ENCODE measurements around the gene NIPBL. TPM values are rescaled to one million over a fixed set of nuclear protein-coding genes. Genes with fewer than 3 reads are reported as not detected.

Gene NIPBL
- total RNA-seq, 1 experiment from 2014 or later = 9.6 TPM

DNA sequence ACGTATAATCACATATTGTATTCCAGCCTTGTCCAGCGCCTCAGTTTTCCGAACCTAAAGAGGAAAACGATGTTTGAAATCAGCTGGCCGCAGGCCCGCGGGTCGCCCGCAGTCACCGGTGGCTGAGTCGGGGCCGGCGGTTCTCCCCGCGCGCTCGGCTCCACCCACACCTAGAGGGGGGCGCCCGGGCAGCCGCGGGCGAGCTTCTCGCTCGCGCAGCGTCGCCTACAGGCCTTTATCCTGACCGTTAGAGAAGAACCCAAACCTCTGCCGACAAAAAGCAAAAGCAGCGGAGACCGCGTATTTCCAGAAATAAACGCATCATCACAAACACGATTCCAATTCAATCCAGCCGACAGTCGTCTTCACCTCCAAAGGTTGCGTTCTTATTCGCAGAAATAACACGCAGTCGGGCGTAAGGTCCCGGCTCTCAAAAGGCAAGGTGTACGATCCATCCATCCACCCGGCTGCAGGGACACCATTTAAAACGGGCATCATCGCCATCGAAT lies 725 bp upstream of the NIPBL start:
- in situ Hi-C loops (cut with HindIII; ENCODE audit: low pct_unique_long_range_greater_than_20kb, low sequenced_read_pairs) = no loop called here
- peak; percentile 78 for DNase-seq (ENCODE audit: low read depth)

DNA sequence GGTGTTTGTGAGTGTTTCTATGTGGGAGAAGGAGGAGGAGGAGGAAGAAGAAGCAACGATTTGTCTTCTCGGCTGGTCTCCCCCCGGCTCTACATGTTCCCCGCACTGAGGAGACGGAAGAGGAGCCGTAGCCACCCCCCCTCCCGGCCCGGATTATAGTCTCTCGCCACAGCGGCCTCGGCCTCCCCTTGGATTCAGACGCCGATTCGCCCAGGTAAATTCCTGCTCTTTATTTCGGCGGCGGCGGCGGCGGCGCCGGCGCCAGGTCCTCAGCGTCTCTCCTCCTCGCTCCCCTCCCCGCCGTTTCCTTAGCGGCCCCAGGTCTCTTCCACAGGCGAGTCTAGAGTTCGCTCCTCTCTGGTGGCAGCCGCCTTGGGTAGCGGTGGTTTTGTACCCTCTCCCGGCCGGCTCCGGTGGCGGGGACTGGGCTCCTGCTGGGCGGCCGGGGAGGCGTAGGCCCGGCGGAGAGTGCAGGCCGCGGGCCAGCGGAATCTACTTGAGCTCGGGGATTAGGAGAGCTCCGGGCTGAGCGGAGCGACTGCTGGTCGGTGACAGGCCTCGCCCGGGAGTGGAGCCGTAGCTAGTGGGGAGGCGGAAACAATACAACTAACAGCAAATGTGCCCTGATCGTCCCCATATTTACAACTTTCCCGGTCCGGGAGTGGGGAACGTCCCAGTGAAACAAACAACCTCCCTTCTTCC lies 547 bp downstream of the NIPBL start:
- DNase-seq (ENCODE audit: low read depth) = peak; percentile 73
- in situ Hi-C loops (cut with HindIII; ENCODE audit: low pct_unique_long_range_greater_than_20kb, low sequenced_read_pairs) = no loop called here

DNA sequence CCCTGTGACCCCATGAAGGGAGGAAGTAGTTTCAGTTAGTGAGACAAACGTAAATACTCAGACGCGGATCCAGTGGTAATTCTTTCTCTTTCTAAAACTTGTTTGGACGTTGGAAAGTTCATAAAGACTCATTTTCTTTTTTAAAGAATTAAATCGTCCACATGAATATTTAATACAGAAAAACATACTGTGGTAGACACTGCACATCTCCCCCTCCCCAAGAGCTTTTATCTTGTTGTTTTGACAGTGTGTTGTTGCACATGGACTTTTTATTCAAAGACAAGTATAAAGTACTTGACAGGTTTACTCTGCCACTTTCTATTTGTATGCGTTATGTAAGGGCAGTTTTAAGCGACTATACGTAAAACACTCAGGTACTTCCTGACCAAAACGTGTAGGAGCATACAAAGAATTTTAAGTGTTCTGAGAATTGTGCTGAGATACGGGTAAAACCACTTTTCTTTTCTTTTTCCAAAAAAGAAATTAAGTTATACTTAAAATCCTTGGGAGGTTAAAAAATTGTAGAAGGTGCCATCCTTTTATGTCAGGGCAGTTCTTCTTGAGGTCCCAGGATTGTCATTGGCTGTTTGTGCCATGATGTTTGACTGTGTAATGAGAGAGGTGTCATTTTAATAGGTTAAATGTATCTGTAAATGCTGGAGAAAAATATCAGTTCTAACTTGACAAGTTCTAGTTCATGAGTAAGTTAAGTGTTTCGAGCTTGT lies 1.3 kb downstream of the NIPBL start:
- in situ Hi-C loops (cut with HindIII; ENCODE audit: low pct_unique_long_range_greater_than_20kb, low sequenced_read_pairs) = no loop called here
- peak; percentile 63 for DNase-seq (ENCODE audit: low read depth)

DNA sequence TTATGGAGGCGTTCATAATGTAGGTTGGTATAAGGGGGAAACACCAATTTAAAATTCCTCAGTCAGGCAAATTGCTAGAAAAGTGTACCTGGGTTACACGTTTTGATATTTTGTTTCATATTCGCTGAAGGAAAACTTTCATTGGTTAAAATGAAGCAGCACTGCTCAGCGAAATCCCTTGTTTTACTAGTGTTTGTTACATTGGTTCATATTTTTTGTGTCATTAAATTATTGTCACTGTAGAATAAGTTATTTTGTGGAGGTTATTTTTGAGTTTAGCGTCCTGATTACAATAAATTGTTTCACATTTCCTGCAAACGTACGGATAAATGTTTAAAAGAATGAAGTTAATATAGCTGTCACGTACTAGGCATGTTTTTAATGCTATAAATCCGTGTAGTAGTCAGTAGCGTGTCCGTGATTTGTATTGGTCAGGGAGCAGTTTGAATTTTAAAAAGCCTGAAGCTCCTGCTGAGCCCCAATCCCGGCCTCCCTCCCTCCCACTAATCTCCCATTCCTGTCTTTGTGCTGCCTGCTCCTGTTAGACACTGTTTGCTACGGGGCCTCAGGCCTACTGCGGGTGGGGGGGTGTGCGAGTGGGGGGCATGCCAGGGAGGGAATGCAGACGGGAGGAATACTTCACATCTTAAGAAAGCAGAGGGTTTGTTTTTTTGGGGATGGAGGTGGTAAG lies 2.0 kb downstream of the NIPBL start:
- DNase-seq (ENCODE audit: low read depth) = no peak

DNA sequence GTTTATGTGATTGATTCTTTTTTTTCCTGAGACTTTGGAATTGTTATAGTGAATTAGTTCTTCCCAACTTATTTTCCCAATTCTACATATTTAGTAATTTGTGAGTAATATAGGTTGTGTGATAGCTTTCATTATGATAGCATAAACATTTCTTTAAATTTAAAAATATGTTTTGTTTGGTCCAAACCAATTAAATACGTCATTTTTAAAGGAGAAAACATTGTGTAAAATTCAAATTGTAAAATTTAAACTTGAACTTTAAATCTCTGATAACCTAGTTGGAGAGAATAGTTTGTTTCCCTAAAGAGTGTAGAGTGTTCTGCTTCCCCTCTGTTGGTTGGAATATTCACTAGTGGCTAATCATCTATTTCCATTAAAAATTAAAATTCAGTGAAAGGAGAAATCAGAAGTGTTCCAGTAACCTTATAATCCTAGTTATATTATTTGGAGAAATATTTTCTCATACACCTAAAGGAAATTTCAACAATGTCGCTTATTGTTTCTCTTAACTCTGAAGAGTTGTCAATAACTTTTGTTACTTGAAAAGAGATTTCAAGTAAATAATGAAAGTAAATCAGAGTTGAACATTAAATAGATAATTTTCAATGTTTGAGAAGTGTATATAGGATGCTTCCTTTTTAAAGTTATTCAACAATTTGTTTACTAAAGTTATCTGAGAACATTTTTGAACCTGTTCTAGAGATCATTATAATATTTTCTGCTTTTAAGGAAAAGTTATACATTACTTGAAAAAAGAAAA lies 2.9 kb downstream of the NIPBL start:
- DNase-seq (ENCODE audit: low read depth) = no peak
- in situ Hi-C loops (cut with HindIII; ENCODE audit: low pct_unique_long_range_greater_than_20kb, low sequenced_read_pairs) = no loop called here

More for the DNA sequence above, 2.0 kb downstream of the NIPBL start:
- in situ Hi-C loops (cut with HindIII; ENCODE audit: low pct_unique_long_range_greater_than_20kb, low sequenced_read_pairs) = no loop called here

DNA sequence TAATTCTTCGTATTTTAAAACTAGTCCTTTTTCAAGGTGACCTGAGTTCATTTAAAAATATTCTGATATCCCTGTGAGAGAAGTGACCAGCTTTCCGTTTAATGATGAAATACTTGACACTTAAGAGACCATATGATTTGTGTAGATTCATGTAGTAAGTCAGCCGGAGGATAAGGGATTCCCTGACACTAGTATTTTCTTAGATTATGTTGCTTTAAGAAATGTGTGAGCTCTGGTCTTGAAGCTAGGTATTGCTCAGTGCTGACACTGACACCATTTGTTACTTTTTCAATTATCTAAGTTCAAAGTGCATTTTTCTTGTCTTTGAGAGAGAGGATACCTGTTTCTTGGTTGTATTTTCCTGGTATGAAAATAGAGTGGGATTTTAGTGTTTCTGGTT lies 4.2 kb downstream of the NIPBL start:
- no peak for DNase-seq (ENCODE audit: low read depth)
- in situ Hi-C loops (cut with HindIII; ENCODE audit: low pct_unique_long_range_greater_than_20kb, low sequenced_read_pairs) = no loop called here

DNA sequence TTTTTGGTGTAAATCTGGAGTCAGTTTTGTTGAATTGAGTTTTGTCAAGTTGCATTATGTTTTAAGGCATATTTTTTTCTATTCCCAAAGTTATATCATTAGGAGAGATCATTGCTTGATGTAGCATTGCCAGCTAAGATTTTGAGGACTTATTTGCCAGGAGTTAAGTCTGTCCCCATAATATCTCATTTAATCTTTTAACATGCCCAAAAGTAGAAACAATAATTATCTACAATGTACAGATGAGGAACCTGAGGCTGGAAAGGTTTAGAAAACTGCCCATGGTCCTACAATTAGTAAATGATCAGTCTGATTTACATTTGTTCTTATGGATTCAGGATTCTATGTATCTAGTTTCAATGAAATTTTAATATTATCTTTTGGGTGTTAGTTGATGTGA lies 4.7 kb downstream of the NIPBL start:
- DNase-seq (ENCODE audit: low read depth) = no peak
- in situ Hi-C loops (cut with HindIII; ENCODE audit: low pct_unique_long_range_greater_than_20kb, low sequenced_read_pairs) = no loop called here

DNA sequence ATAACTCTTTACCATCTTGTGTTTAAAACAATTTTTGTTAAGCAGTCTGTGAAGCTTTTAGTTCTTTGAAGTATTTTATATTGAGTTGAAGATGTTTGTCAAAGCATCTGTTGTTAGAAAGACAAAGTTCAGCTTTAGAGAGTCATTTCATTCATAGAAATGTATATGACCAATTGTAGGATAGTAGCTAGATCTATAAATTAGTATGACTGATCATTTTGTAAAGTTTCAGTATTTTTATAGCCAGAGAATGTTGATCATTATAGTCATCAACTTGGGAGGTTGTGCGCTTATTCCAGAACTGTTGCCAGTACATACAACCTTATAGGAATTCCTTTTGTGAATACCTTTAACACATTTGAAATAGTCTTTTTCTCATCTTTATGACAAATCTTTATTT lies 5.2 kb downstream of the NIPBL start:
- no peak for DNase-seq (ENCODE audit: low read depth)
- in situ Hi-C loops (cut with HindIII; ENCODE audit: low pct_unique_long_range_greater_than_20kb, low sequenced_read_pairs) = no loop called here

DNA sequence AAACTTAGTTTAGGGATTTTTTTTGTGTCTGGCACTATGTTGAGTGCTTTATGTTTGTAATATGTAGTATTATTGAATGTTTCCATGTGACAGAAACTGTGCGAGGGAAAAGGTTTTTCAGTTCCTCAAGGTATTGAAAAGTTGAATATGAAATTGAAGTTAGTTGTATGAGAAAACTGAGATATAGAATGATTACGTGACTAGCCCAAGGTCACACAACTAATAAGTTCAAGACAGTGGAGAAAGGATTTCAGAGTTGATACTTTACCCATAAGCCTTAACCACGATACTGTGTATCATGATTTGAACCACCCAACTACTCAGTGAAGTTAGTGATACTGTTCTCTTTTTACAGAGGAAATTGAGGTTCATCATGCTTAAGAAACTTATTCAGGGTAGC lies 5.7 kb downstream of the NIPBL start:
- in situ Hi-C loops (cut with HindIII; ENCODE audit: low pct_unique_long_range_greater_than_20kb, low sequenced_read_pairs) = no loop called here
- no peak for DNase-seq (ENCODE audit: low read depth)

DNA sequence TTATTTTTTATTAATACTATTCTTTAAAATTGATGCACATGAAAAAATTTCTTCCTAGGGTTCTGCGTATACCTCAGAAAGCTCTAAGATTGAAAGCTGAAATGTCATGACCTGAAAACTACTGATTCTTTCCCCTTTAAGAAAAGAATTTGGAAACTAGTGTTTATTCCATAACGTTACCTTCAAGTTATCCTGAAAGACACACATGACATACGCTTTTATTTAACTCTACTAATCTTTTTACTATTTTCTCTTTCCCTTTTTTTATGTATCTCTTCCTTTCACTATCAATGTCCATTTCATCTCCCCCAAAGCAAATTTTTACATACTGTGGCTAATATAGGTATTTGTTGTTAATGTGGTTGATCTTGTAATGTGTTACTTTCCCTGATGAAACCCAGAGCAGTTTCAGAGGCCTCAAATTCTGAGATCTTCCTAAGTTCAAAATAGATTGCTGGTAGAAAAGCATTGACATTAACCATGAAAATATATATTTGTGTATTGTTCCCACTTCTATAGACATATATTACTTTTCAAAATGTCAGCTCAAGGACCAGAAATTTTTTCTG lies 7.4 kb downstream of the NIPBL start:
- no peak for DNase-seq (ENCODE audit: low read depth)
- in situ Hi-C loops (cut with HindIII; ENCODE audit: low pct_unique_long_range_greater_than_20kb, low sequenced_read_pairs) = no loop called here

DNA sequence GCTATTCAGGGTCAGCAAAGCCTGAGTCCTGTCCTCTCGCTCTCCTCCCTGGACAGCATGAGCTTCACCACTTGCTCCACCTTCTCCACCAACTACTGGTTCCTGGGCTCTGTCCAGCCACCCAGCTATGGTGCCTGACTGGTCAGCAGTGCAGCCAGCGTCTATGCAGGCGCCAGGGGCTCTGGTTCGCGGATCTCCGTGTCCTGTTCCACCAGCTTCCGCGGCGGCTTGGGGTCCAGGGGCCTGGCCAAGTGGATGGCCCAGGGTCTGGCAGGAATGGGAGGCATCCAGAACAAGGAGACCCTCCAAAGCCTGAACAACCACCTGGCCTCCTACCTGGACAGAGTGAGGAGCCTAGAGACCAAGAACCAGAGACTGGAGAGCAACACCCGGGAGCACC lies 8.6 kb downstream of the NIPBL start:
- in situ Hi-C loops (cut with HindIII; ENCODE audit: low pct_unique_long_range_greater_than_20kb, low sequenced_read_pairs) = no loop called here

DNA sequence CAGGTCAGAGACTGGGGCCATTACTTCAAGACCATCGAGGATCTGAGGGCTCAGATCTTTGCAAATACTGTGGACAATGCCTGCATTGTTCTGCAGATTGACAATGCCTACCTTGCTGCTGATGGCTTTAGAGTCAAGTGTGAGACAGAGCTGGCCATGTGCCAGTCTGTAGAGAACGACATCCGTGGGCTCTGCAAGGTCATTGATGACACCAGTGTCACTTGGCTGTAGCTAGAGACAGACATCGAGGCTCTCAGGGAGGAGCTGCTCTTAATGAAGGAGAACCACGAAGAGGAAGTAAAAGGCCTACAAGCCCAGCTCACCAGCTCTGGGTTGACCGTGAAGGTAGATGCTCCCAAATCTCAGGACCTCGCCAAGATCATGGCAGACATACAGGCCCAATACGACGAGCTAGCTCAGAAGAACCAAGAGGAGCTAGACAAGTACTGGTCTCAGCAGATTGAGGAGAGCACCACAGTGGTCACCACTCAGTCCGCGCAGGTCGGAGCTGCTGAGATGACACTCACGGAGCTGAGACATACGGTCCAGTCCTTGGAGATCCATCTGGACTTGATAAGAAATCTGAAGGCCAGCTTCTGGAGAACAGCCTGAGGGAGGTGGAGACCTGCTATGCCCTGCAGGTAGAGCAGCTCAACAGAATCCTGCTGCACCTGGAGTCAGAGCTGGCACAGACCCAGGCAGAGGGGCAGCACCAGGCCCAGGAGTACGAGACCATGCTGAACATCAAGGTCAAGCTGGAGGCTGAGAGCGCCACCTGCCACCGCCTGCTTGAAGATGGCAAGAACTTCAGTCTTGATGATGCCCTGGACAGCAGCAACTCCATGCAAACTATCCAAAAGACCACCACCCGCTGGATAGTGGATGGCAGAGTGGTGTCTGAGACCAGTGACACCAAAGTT lies 9.3 kb downstream of the NIPBL start:
- in situ Hi-C loops (cut with HindIII; ENCODE audit: low pct_unique_long_range_greater_than_20kb, low sequenced_read_pairs) = no loop called here
- no peak for DNase-seq (ENCODE audit: low read depth)

More for the DNA sequence above, 8.6 kb downstream of the NIPBL start:
- no peak for DNase-seq (ENCODE audit: low read depth)

DNA sequence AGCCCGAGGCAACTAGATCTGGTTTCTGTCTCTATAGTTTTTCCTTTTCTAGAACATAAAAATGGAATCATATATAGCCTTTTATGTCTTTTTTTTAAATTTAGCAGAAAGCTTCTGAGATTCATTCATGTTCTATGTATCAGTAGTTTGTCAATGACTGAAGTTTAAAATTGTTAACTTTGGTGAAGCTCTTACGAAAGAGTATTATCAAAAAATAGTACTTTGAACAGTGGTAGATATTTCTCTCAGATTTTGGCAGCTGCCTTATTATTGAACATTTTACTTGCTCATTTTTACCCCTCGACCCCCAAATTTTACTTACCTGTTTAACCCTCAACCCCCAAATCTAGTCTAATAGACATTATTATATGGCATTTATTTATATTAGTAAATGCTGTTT lies 10.2 kb downstream of the NIPBL start:
- no peak for DNase-seq (ENCODE audit: low read depth)
- in situ Hi-C loops (cut with HindIII; ENCODE audit: low pct_unique_long_range_greater_than_20kb, low sequenced_read_pairs) = no loop called here

DNA sequence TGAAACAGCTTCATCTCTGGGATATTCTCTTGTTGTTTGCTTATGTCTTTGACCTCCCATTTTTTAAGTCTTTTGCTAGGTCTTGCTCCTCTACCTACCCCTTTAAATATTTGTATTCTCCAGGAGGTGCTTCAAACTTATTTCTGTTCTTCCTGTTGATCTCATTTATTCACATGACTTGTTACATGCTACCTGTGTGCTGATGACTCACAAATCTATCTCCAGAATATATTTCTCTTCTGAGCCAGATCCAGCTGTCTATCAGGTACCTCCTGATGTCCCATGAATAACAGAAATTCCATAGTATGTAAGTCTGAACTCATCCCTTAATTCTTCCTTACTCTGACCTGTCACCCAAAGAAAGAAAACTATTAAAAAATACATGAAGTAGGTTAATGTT lies 11.0 kb downstream of the NIPBL start:
- DNase-seq (ENCODE audit: low read depth) = no peak

DNA sequence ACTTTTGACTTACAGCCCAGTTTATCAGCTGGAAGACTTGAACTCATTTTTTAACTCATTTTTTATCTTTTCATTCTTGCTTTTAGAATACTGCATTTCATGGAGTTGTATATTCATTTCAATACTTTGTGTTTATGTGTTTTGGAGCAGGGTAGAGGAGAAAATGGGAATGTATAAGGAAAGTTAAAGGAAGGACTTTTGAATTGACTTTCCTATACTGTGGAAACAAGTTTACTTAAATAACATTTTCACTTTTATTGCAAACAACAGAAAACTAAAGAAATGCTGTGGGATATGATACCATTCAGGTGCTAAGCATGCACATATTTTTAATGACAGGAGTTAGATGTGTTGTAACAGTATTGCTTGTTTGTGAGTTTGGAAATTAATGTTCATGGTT lies 11.7 kb downstream of the NIPBL start:
- in situ Hi-C loops (cut with HindIII; ENCODE audit: low pct_unique_long_range_greater_than_20kb, low sequenced_read_pairs) = no loop called here
- DNase-seq (ENCODE audit: low read depth) = no peak

More for the DNA sequence above, 11.0 kb downstream of the NIPBL start:
- in situ Hi-C loops (cut with HindIII; ENCODE audit: low pct_unique_long_range_greater_than_20kb, low sequenced_read_pairs) = no loop called here

DNA sequence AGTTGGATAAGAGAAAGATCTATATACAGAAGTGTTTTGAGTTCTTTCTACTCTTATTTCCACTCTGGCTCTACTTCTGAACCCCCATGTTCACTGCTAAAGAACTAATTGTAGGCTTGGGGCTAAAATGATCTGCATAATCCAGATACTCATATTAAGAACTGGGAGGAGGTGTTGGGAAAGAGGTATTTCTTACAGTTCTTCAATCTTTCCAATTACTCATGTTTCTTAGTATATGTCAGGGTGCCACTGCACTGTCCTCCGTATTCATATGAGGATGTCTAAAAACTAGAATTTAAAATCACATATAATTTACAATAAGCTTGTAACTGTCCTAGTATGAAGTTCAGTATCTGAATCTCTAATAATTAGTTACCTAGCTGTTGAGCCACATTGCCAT lies 12.7 kb downstream of the NIPBL start:
- in situ Hi-C loops (cut with HindIII; ENCODE audit: low pct_unique_long_range_greater_than_20kb, low sequenced_read_pairs) = no loop called here
- DNase-seq (ENCODE audit: low read depth) = no peak

DNA sequence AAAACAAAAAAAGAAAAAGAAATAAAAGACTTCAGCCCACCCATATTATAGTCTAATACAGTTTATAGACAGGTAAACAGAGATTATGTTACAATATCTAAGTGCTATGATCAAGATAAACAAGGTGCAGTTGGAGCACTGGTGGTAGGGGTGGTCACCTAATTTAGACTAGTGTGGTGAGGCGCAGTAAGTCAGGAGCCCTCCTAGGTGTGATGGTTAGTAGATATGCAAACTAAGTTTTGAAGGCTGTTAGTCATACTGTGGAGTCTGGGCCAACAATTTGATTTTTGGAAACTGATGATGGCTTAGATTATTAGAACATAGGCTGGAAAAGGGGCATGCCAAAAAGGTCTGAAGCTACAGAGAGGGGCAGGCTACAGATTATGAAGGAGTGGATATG lies 14.7 kb downstream of the NIPBL start:
- DNase-seq (ENCODE audit: low read depth) = no peak
- in situ Hi-C loops (cut with HindIII; ENCODE audit: low pct_unique_long_range_greater_than_20kb, low sequenced_read_pairs) = no loop called here

Data from Caki2 (cell line).